ENCODE data around the gene E2F1.

E2F1 gene

GRCh38 chr20:33687370-33687915, 1.3 kb upstream of the E2F1 start:
- DNase-seq (ENCODE audit: low read depth) = no peak

GRCh38 chr20:33686984-33687366, 790 bp upstream of the E2F1 start:
- DNase-seq (ENCODE audit: low read depth) = no peak

GRCh38 chr20:33685328-33686099, 671 bp downstream of the E2F1 start:
- no peak for DNase-seq (ENCODE audit: low read depth)

- no peak for DNase-seq (ENCODE audit: low read depth)
These were observed 1.5 kb downstream of the E2F1 start for GRCh38 chr20:33684533-33685327.

GRCh38 chr20:33681728-33682353, 4.3 kb downstream of the E2F1 start:
- no peak for DNase-seq (ENCODE audit: low read depth)

- no peak for DNase-seq (ENCODE audit: low read depth)
These were observed 4.9 kb downstream of the E2F1 start for GRCh38 chr20:33681288-33681687.

- DNase-seq (ENCODE audit: low read depth) = no peak
These were observed 5.5 kb downstream of the E2F1 start for GRCh38 chr20:33680686-33681085.

GRCh38 chr20:33679758-33680485, 6.3 kb downstream of the E2F1 start:
- DNase-seq (ENCODE audit: low read depth) = no peak

GRCh38 chr20:33677991-33678702, 8.0 kb downstream of the E2F1 start:
- DNase-seq (ENCODE audit: low read depth) = no peak

- no peak for DNase-seq (ENCODE audit: low read depth)
These were observed 9.2 kb downstream of the E2F1 start for GRCh38 chr20:33676652-33677645.

GRCh38 chr20:33676121-33676520, 10.1 kb downstream of the E2F1 start:
- DNase-seq (ENCODE audit: low read depth) = no peak

- DNase-seq (ENCODE audit: low read depth) = no peak
These were observed 10.8 kb downstream of the E2F1 start for GRCh38 chr20:33675136-33675959.

GRCh38 chr20:33674294-33675135, 11.7 kb downstream of the E2F1 start, which contains the start of gene NECAB3:
NECAB3 (minus strand) TSS chr20:33674428; CDS start chr20:33674352, 76 bp downstream.
- DNase-seq (ENCODE audit: low read depth) = no peak

- no peak for DNase-seq (ENCODE audit: low read depth)
These were observed 12.5 kb downstream of the E2F1 start for GRCh38 chr20:33673410-33674293.

- no peak for DNase-seq (ENCODE audit: low read depth)
These were observed 13.1 kb downstream of the E2F1 start for GRCh38 chr20:33673114-33673409.

GRCh38 chr20:33672426-33673113, 13.6 kb downstream of the E2F1 start:
- no peak for DNase-seq (ENCODE audit: low read depth)

Data from CMK (cell line).